IPS-18a (cell line): ENCODE results near the gene NFIB.
A peak's percentile ranks its signal among the peaks of the same experiment; 100 is the strongest.

ENCODE experiments used
- H3K27ac ChIP-seq: one replicate; pipeline ENCODE4 v1.5.1; 2013; ENCODE audit warnings: low read length
- H3K27me3 ChIP-seq: one replicate; pipeline ENCODE4 v1.6.1; 2013; ENCODE audit warnings: mild to moderate bottlenecking, low read length; ENCODE audit not compliant: control insufficient read depth, insufficient read depth
- H3K36me3 ChIP-seq: one replicate; pipeline ENCODE4 v1.6.1; 2013; ENCODE audit warnings: low read depth, low read length; ENCODE audit not compliant: control insufficient read depth
- H3K4me1 ChIP-seq: one replicate; pipeline ENCODE4 v1.6.1; 2013; ENCODE audit warnings: low read depth, low read length; ENCODE audit not compliant: control insufficient read depth
- H3K4me3 ChIP-seq: one replicate; pipeline ENCODE4 v1.5.1; 2013; ENCODE audit warnings: low read length
- H3K9ac ChIP-seq: one replicate; pipeline ENCODE4 v1.6.1; 2013; ENCODE audit warnings: mild to moderate bottlenecking, low read length, moderate library complexity
- H3K9me3 ChIP-seq: one replicate; pipeline ENCODE4 v1.6.1; 2013; ENCODE audit warnings: low read depth, low read length; ENCODE audit not compliant: control insufficient read depth

The NFIB gene

DNA sequence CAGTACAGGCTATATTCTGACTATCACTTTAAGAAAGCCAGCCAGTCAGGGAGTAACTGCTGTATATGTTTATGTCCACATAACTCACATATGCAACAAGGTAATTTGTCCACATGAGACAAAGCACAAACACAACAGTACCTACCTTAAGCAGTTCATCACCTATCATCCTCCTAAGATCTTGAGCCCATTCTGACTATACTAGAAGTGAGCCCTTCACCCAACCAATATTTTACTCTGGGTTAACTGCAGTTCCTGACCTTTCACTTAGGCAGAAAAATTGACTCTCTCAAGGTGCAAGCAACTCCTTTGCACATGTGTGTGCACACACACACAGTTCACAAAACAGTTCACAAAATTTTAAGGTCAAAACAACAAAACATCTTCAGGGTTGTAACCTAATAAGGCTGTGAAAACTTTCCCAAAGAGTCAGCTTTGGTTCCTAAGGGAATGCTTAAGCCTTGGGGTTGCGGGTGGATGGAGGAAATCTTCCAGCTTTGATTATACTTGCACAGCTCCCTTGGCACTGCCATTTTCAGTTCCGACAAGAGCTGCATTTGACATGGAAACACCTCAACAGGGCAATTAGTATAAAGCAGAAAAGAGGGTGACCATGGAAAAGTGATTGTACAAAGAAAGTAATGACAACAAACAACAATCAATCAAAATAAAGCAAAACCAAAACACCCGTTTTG, 215.3 kb downstream of the NFIB start:
- Histone ChIP-seq H3K36me3 (no peaks in the 10 kb centered on the region), H3K4me3 (no peak overlapping the region), H3K27me3 (no peaks in the 10 kb centered on the region), H3K4me1 (peaks cover 37% of the 10 kb centered on the region), H3K27ac (no peak overlapping the region), H3K9ac (no peak overlapping the region), H3K9me3 (no peaks in the 10 kb centered on the region)

DNA sequence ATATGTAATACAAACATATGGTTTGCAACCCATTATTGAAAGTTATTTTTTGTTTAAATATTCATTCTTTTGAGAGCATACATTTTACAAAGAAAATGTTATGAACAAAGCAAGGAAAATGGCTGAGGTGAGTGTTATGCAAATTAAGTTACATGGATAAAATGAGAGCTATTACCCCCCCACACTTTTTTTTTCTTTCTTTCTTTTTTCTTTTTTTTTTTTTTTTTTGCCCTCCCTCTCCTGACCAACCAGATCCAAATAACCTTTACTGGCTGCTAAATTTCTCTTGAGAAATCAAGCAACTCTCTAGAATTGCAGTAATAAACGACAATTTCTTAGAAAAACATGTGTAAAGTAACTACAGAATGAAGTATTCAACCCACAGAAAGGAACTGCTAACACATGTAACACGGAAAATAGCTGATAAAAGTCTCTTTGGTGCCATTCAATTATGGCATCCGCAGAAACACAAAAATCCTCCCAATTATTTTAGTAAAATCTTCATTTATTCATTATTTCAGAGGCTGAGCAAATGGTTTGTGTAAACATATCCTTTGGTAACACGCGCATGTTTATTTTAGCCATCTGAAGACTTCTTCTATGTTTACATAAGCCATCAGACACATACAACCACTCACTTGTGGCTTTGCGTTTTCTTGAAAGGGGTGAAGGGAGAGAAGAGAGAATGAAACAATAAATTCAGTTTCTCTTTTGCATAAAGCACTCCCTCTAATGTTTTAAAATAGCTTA, 216.1 kb downstream of the NFIB start:
- Histone ChIP-seq H3K27me3 (no peaks in the 10 kb centered on the region), H3K4me3 (no peak overlapping the region), H3K9me3 (no peaks in the 10 kb centered on the region), H3K36me3 (no peaks in the 10 kb centered on the region), H3K9ac (no peak overlapping the region), H3K4me1 (peaks cover 37% of the 10 kb centered on the region), H3K27ac (no peak overlapping the region)

DNA sequence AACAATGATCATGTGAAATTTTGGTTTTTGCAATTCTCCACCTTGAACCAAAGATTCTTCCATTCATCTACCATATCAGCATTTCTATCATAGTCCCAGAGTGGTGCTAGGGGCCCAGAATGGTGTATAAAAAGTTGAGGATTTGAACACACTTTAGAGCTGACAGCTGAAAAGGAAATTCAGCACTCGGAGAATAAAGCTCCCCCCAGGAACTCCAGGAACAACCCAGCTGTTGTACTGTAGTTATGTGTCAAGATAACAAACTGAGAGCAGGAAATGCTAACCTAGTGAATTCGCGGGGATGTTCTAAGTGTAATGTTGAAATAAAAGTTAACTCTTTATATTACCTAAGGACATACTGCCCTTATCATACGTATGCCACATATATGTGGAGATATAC, 216.7 kb downstream of the NFIB start:
- Histone ChIP-seq H3K27ac (no peak overlapping the region), H3K9me3 (no peaks in the 10 kb centered on the region), H3K4me3 (no peak overlapping the region), H3K9ac (no peak overlapping the region), H3K27me3 (no peaks in the 10 kb centered on the region), H3K4me1 (peaks cover 35% of the 10 kb centered on the region), H3K36me3 (no peaks in the 10 kb centered on the region)

DNA sequence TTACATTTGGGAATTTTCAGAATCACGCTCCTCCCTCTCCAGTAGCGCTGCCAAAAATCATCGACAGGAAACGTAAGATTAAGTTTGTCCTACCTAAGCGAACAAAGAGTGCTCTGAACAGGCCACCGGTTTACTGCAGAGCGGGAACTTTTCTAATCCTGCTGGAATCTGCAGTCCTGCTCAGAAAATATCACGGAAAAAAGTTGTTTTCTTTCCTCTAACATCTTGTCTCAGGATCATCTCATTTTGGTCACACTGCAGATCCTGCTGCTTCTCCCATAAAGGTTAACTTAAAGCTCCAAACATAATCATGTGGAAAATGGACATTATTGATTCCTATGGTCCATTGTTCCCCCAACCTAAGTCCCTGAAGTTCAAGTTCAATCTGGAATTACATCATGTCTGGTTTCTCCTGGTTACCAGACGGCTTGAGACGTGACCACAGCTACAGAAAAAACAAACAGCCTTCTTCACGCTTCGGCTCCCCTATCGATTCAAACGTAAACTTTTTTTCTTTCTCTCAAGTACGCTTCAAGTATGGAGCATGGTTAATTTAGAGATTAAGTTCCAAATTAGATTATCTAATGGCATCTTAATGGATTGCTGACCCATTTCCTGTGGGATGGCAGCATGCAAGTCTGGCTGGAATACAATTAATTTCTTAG, 217.6 kb downstream of the NFIB start:
- Histone ChIP-seq H3K9ac (no peak overlapping the region), H3K27me3 (no peaks in the 10 kb centered on the region), H3K4me1 (peaks cover 31% of the 10 kb centered on the region), H3K36me3 (no peaks in the 10 kb centered on the region), H3K9me3 (no peaks in the 10 kb centered on the region), H3K27ac (no peak overlapping the region), H3K4me3 (peak overlapping the region; percentile 1)

DNA sequence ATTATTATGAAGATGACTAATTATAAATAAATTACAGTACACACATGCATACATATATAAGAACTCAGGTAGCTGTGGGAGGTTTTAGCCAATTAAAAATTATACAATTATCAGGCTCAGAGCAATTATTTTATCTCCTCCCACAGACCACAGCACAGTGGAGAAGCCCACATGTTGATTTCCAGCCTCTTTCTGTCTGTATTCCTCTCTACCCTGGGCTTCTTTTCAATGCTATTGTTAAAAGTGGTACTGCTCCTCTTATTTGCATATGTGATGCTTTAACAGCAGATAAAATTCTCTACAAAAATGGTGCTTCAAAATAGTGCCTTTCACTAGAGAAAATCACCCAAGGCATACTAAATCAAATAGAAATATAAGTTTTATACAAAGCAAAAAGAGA, 218.7 kb downstream of the NFIB start:
- no peak overlapping the region for H3K27ac ChIP-seq
- no peaks in the 10 kb centered on the region for H3K9me3 ChIP-seq
- H3K4me3 ChIP-seq: no peak overlapping the region
- H3K9ac ChIP-seq: no peak overlapping the region
- H3K27me3 ChIP-seq: no peaks in the 10 kb centered on the region
- peaks cover 31% of the 10 kb centered on the region for H3K4me1 ChIP-seq
- H3K36me3 ChIP-seq: no peaks in the 10 kb centered on the region

DNA sequence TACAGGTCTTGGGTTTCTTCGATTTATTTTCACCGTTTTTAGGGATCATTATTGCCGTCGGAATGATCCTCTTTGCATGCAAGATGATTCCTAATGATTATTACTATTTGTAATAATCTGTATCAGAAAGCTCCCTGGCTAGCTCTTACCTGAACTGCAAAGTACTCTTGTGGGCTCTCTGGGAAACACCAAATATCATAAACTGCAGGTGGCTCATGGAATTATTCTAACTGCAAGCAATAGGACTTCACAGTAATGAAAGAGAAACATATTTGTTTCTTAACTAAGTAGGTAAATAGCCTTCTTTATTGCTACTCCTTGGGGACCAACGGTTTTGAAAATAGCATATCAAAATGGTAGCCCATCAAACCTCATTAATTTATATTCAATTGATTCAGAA, 219.4 kb downstream of the NFIB start:
- no peaks in the 10 kb centered on the region for H3K36me3 ChIP-seq
- H3K4me1 ChIP-seq: peaks cover 31% of the 10 kb centered on the region
- H3K9me3 ChIP-seq: no peaks in the 10 kb centered on the region
- no peak overlapping the region for H3K27ac ChIP-seq
- H3K9ac ChIP-seq: no peak overlapping the region
- no peak overlapping the region for H3K4me3 ChIP-seq
- no peaks in the 10 kb centered on the region for H3K27me3 ChIP-seq

DNA sequence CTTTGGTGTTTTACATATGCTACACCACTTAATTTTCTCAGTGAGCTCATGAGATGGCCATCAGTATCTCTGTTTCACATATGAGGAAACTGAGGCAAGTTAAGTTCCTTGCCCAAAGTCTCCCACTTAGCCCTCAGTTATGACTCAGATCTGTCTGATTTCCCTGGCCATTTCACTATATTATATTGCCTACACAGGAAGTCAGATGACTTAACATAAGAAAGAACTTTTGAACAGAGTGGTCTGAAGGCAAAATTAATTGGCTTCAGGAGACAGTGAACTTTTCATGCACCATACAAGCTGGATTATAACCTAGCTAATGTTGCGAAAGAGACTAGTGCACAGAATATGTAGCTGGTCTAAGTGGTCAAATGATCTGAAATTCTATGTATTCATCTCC, 221.6 kb downstream of the NFIB start:
- Histone ChIP-seq H3K4me1 (peaks cover 31% of the 10 kb centered on the region), H3K27ac (no peak overlapping the region)

DNA sequence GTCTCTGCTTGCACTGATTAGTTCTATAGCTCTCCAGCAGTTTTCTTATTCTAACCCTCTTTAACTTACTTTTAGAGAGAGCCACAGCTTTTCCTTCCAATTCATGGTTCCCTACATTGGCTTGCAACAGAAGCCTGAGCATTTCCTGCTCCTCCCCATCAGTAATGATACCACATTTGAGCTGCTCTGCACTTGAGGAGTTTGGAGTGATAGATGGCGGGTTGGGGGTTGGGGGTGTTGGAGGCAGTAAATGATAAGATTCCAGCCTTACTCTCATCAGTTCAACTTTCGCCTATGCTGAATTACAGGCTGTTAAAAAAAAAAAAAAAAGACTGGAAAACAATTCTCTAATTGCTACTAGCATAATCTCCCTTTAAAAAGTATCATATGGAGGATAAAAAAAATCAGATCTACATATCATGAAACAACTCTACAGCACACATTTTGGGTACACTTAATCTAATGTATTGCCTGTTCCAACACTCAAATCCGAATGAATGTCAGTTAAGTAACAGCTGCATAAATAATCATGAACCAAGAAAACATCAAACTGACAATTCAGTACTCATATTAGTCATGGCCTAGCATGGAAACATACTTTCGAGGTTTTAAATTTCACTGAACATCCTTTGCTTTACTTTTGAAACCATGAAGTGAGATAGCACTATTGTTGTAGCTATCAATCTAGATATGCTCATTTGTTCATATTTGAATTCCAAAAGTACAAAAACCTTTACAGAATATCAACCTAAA, 224.7 kb downstream of the NFIB start:
- Histone ChIP-seq H3K27me3 (no peaks in the 10 kb centered on the region), H3K36me3 (no peaks in the 10 kb centered on the region), H3K4me3 (no peak overlapping the region), H3K9me3 (no peaks in the 10 kb centered on the region), H3K27ac (no peak overlapping the region), H3K9ac (no peak overlapping the region), H3K4me1 (peaks cover 11% of the 10 kb centered on the region)

More for the DNA sequence above, 221.6 kb downstream of the NFIB start:
- no peaks in the 10 kb centered on the region for H3K36me3 ChIP-seq
- no peaks in the 10 kb centered on the region for H3K9me3 ChIP-seq
- no peak overlapping the region for H3K9ac ChIP-seq
- H3K27me3 ChIP-seq: no peaks in the 10 kb centered on the region
- no peak overlapping the region for H3K4me3 ChIP-seq

DNA sequence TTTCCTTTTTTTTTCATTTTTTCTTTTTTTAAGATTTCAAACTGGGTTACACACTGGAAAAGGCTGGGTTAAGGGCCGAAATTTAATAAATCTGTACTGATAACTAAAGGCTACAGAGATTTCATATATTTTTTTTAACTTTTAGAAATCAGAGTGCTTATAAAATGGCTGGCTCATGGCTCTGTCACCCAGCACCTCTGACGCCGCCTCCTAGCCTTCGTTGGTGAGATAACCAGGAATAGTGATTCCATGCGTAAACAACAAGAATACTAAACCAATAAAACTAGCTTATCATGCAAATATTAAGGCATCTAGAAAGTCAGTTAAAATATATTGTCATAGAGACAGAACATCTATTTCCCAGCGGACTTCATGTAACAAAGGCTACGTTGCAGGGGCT, 226.4 kb downstream of the NFIB start:
- Histone ChIP-seq H3K36me3 (no peaks in the 10 kb centered on the region), H3K27ac (no peak overlapping the region), H3K27me3 (no peaks in the 10 kb centered on the region), H3K9ac (no peak overlapping the region), H3K4me1 (peaks cover 11% of the 10 kb centered on the region), H3K9me3 (no peaks in the 10 kb centered on the region), H3K4me3 (no peak overlapping the region)

DNA sequence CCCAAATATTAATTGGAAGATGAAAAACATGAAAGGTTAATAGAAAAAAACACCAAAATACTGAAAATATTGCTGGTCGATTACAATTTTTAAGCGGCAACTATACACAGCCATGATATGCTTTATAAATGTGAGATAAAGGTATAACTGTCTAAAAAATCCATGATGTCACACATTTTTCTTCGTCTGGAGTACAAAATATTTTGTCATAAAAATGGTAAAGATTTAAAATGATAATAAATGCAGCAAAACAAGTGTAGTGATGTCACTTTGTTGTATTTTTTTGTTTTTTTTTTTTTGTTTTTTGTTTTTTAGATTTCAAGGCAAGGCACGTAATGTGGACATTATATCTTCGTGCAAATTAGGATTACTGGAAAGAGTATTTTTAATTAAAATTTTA, 227.4 kb downstream of the NFIB start:
- Histone ChIP-seq H3K27ac (no peak overlapping the region), H3K36me3 (no peaks in the 10 kb centered on the region), H3K9ac (no peak overlapping the region), H3K4me1 (peaks cover 14% of the 10 kb centered on the region), H3K9me3 (no peaks in the 10 kb centered on the region), H3K27me3 (no peaks in the 10 kb centered on the region), H3K4me3 (no peak overlapping the region)

DNA sequence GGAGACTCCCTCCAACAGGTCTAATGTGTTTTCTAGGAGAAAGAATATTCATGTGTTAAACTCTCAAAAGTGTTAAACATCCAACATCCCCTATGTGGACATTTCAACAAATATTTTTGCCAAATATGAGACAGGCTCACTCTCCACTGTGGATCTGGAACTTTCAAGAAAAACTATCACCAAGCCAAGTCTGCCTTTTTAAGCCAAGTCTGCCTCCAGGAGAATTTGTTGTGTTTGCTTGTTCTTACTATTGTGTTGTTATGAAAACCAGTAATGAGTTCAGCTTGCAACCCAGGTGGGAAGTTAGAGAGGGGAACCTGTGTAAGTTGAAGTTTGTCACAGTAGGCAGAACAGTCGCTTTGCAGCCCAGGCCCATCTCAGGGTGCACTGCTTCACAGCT, 228.1 kb downstream of the NFIB start:
- Histone ChIP-seq H3K9me3 (no peaks in the 10 kb centered on the region), H3K9ac (no peak overlapping the region), H3K4me3 (no peak overlapping the region), H3K36me3 (no peaks in the 10 kb centered on the region), H3K27ac (no peak overlapping the region), H3K27me3 (no peaks in the 10 kb centered on the region), H3K4me1 (peaks cover 20% of the 10 kb centered on the region)
